ENCODE measurements around the gene TADA2A.
"Not testable (repeated sequence)": the region's sequence is repeated elsewhere in the genome, so short reads cannot be mapped to it uniquely, and the experiment has no call there.

TADA2A gene

DNA sequence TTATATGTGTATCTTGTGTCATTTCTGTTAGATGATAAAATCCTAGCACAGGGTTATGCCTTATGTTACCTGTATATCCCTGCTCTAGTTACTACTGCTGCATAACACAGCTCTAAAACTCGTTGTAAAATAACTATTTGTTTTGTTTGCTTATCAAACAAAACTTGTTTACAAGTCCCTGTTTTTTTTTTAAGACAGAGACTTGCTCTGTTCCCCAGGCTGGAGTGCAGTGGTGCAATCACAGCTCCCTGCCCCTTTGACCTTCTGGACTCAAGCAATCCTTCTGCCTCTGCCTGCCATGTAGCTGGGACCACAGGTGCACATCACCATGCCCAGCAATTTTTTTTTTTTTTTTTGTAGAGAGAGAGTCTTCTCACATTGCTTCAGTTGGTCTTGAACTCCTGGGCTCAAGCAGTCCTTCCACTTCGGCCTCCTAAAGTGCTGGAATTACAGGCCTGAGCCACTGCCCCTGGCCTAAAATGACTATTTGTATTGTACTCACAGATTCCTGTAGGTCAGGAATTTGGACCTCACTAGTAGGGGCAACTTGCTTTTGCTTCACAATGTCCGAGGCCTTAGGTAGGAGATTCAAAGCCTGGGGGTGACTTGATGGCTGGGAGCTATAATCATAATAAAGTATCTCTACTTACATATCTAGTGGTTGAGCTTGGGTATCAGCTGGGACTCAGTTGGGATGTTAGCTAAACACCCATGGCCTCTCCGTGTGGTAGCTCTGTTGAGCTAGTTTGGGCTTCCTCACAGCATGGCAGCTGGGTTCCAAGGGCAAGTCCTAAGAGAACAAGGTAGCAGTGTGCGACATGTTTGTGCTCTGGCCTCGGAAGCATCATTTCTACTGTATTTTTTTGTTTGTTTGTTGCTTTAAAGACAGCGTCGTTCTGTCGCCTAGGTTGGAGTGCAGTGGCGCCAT lies 95.6 kb downstream of the TADA2A start:
- H3K9ac ChIP-seq (ENCODE audit: low read length), result no peak overlapping the region
- H3K36me3 ChIP-seq (ENCODE audit: insufficient read depth, low read length), result no peaks in the 10 kb centered on the region
- H3K4me1 ChIP-seq (ENCODE audit: insufficient read depth, low read length), result no peaks in the 10 kb centered on the region
- no peaks in the 10 kb centered on the region for H3K9me3 ChIP-seq (ENCODE audit: low read length)
- H3K27me3 ChIP-seq (ENCODE audit: control insufficient read depth in 1 of 2, insufficient read depth in 2 of 2, low read length in 2 of 2), result no peaks in the 10 kb centered on the region
- H3K4me3 ChIP-seq (ENCODE audit: low read depth in 1 of 2, low read length in 2 of 2), result no peak overlapping the region
- H3K27ac ChIP-seq (ENCODE audit: low read depth, low read length), result no peak overlapping the region

DNA sequence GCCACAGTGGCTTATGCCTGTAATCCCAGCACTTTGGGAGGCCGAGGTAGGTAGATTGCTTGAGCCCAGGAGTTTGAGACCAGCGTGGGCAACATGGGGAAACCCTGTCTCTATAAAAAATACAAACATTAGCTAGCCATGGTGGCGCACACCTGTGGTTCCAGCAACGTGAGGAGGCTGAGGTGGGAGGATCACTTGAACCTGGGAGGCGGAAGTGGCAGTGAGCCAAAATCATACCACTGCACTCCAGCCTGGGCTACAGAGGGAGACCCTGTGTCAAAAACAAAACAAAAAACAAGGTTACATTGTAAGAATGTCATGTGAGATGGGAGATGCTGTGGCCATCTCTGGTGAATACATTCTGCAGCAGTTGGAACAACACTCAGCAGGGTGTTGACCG lies 96.5 kb downstream of the TADA2A start:
- H3K9me3 ChIP-seq (ENCODE audit: low read length), result no peaks in the 10 kb centered on the region
- no peak overlapping the region for H3K27ac ChIP-seq (ENCODE audit: low read depth, low read length)
- H3K4me3 ChIP-seq (ENCODE audit: low read depth in 1 of 2, low read length in 2 of 2), result no peak overlapping the region
- H3K9ac ChIP-seq (ENCODE audit: low read length), result no peak overlapping the region
- no peaks in the 10 kb centered on the region for H3K4me1 ChIP-seq (ENCODE audit: insufficient read depth, low read length)
- H3K36me3 ChIP-seq (ENCODE audit: insufficient read depth, low read length), result no peaks in the 10 kb centered on the region
- no peaks in the 10 kb centered on the region for H3K27me3 ChIP-seq (ENCODE audit: control insufficient read depth in 1 of 2, insufficient read depth in 2 of 2, low read length in 2 of 2)

DNA sequence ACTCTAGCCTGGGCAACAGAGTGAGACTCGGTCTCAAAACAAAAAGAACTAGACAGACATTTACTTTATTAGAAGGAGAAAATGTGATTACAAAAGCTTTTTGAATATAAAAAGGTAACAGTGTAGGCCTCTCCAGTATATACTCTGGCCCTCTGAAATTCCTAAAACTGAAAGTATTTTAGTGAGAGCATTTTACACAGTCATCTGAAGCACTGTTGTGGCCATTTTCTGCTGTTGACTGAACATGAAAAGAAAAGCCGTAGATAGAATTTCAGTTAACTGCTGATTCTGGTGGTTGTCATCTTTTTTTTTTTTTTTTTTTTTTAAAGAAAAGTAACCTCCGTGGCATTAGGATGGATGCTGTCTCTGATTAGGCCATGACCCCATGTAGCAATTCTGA lies 98.6 kb downstream of the TADA2A start:
- H3K36me3 ChIP-seq (ENCODE audit: insufficient read depth, low read length), result no peaks in the 10 kb centered on the region
- H3K9me3 ChIP-seq (ENCODE audit: low read length), result no peaks in the 10 kb centered on the region
- no peak overlapping the region for H3K27ac ChIP-seq (ENCODE audit: low read depth, low read length)
- H3K4me1 ChIP-seq (ENCODE audit: insufficient read depth, low read length), result no peaks in the 10 kb centered on the region
- H3K9ac ChIP-seq (ENCODE audit: low read length), result no peak overlapping the region
- H3K4me3 ChIP-seq (ENCODE audit: low read depth in 1 of 2, low read length in 2 of 2), result no peak overlapping the region
- H3K27me3 ChIP-seq (ENCODE audit: control insufficient read depth in 1 of 2, insufficient read depth in 2 of 2, low read length in 2 of 2), result no peaks in the 10 kb centered on the region

DNA sequence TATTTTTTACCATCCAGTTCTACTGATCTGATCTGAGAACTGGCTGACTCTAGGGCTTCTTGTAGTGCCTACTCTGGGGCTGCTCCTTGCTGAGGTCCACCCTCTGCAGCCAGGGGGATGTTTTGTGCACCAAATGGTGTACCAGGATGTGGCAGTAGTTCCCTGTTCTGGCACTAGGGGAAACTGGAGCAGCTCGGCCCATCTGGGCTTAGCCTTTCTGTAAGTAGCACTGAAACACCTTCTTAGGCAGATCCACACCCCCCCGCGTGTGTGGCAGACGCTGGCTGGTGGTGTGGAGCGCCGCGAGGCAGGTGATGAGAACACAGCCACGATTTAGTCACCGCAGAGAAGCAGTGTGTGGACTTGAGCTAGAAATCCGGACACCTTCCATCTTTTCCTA lies 100.0 kb downstream of the TADA2A start:
- H3K36me3 ChIP-seq (ENCODE audit: insufficient read depth, low read length), result no peaks in the 10 kb centered on the region
- no peaks in the 10 kb centered on the region for H3K27me3 ChIP-seq (ENCODE audit: control insufficient read depth in 1 of 2, insufficient read depth in 2 of 2, low read length in 2 of 2)
- no peak overlapping the region for H3K9ac ChIP-seq (ENCODE audit: low read length)
- H3K9me3 ChIP-seq (ENCODE audit: low read length), result no peaks in the 10 kb centered on the region
- H3K4me1 ChIP-seq (ENCODE audit: insufficient read depth, low read length), result no peaks in the 10 kb centered on the region
- H3K4me3 ChIP-seq (ENCODE audit: low read depth in 1 of 2, low read length in 2 of 2), result no peak overlapping the region
- H3K27ac ChIP-seq (ENCODE audit: low read depth, low read length), result no peak overlapping the region

DNA sequence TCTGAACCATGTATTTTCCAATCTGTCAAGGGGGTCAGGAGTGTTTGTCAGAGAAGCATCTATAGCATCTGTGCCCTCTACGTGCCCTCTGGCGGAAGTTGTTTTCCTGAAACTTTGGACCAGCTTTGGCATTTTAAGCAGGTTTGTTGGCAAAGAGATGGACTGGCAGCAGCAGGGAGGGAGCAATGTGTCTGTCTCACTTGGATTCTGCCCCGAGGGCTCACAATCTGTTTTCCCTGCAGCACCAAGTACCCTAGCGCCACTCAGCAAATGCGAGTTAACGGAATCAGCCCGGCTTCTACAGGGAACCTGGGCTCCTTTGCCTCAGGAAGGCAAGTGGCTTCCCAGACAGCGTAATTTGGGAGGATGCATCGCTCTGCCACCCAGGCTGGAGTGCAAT lies 100.4 kb downstream of the TADA2A start:
- no peaks in the 10 kb centered on the region for H3K36me3 ChIP-seq (ENCODE audit: insufficient read depth, low read length)
- H3K4me1 ChIP-seq (ENCODE audit: insufficient read depth, low read length), result no peaks in the 10 kb centered on the region
- H3K9ac ChIP-seq (ENCODE audit: low read length), result no peak overlapping the region
- no peak overlapping the region for H3K27ac ChIP-seq (ENCODE audit: low read depth, low read length)
- no peak overlapping the region for H3K4me3 ChIP-seq (ENCODE audit: low read depth in 1 of 2, low read length in 2 of 2)
- no peaks in the 10 kb centered on the region for H3K27me3 ChIP-seq (ENCODE audit: control insufficient read depth in 1 of 2, insufficient read depth in 2 of 2, low read length in 2 of 2)
- H3K9me3 ChIP-seq (ENCODE audit: low read length), result no peaks in the 10 kb centered on the region

DNA sequence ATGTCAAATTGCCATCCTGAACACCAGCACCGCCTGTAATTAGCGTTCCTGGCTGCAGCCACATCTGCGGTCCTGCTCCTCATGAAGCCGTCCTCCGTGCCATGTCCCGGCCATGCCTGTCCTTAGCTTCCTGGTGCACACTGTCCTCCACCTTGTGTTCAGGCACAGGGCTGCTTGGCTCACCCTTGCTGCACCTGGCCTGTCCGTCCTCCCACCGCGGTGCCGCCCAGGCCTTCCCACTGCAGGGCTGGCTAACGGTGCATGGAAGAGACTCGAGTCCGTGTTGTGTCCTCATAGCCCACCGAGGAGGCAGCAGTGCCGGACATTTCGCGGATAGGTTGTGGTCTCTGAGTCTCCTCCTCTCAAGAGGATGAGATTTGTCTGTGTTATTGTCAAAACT lies 103.4 kb downstream of the TADA2A start:
- Histone ChIP-seq H3K27me3 (ENCODE audit: control insufficient read depth in 1 of 2, insufficient read depth in 2 of 2, low read length in 2 of 2) (no peaks in the 10 kb centered on the region), H3K9ac (ENCODE audit: low read length) (no peak overlapping the region), H3K9me3 (ENCODE audit: low read length) (no peaks in the 10 kb centered on the region), H3K4me1 (ENCODE audit: insufficient read depth, low read length) (no peaks in the 10 kb centered on the region), H3K27ac (ENCODE audit: low read depth, low read length) (no peak overlapping the region), H3K4me3 (ENCODE audit: low read depth in 1 of 2, low read length in 2 of 2) (no peak overlapping the region), H3K36me3 (ENCODE audit: insufficient read depth, low read length) (no peaks in the 10 kb centered on the region)

DNA sequence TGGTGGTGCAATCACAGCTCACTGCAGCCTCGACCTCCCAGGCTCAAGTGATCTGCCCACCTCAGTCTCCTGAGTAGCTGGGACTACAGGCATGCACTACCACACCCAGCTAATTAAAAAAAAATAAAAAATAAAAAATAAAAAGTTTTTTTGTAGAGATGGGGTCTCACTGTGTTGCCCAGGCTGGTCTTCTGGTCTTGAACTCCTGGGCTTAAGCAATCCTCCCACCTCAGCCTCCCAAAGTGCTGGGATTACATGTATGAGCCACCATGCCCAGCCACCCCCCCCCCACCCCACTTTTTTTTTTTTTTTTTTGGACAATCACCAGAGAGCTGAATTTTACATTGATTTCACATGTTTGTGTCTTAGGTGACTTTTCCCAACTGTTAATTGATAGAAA lies 105.0 kb downstream of the TADA2A start:
- H3K4me3 ChIP-seq (ENCODE audit: low read depth in 1 of 2, low read length in 2 of 2), result not testable (repeated sequence)

DNA sequence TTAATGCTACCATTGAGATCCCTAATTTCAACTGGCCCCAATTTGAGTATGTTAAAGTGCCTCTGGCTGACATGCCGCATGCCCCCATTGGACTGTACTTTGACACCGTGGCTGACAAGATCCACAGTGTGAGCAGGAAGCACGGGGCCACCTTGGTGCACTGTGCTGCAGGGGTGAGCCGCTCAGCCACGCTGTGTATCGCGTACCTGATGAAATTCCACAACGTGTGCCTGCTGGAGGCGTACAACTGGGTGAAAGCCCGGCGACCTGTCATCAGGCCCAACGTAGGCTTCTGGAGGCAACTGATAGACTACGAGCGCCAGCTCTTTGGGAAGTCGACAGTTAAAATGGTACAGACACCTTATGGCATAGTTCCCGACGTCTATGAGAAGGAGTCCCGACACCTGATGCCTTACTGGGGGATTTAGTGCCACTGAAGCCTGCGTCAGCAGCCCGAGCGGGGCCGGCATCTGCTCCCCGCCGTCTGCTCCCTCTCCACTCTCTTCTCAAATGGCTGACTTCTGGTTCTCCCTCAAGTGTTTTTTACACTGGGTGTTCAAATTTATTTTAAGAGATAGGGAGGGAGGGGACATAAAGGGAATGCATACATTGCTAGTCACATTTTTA lies 105.9 kb downstream of the TADA2A start:
- Histone ChIP-seq H3K27ac (ENCODE audit: low read depth, low read length) (no peak overlapping the region), H3K4me1 (ENCODE audit: insufficient read depth, low read length) (no peaks in the 10 kb centered on the region), H3K27me3 (ENCODE audit: control insufficient read depth in 1 of 2, insufficient read depth in 2 of 2, low read length in 2 of 2) (no peaks in the 10 kb centered on the region), H3K36me3 (ENCODE audit: insufficient read depth, low read length) (peaks cover 5% of the 10 kb centered on the region), H3K9ac (ENCODE audit: low read length) (no peak overlapping the region), H3K4me3 (ENCODE audit: low read depth in 1 of 2, low read length in 2 of 2) (no peak overlapping the region), H3K9me3 (ENCODE audit: low read length) (no peaks in the 10 kb centered on the region)

More for the DNA sequence above, 105.0 kb downstream of the TADA2A start:
- not testable (repeated sequence) for H3K36me3 ChIP-seq (ENCODE audit: insufficient read depth, low read length); H3K27ac ChIP-seq (ENCODE audit: low read depth, low read length); H3K4me1 ChIP-seq (ENCODE audit: insufficient read depth, low read length); H3K27me3 ChIP-seq (ENCODE audit: control insufficient read depth in 1 of 2, insufficient read depth in 2 of 2, low read length in 2 of 2); H3K9me3 ChIP-seq (ENCODE audit: low read length); H3K9ac ChIP-seq (ENCODE audit: low read length)

DNA sequence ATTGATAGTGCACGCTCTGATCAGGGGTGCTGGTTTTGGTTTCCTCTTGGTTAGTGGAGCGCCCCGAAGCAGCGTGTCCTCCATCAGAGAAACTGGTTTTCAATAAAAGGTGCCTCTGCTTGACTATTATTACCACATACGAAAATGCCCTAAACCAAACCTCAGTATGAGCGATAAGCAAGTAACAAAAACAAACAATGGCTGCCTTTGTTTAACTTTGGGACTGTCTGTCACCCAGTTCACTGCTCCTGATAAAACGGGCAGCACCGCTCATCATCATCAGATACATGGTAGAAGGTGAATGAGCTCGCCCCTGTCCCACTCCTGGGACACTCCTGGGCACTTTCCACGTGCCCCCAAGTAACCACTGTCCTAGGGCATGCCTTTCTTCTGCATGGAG lies 107.0 kb downstream of the TADA2A start:
- Histone ChIP-seq H3K9me3 (ENCODE audit: low read length) (no peaks in the 10 kb centered on the region), H3K4me1 (ENCODE audit: insufficient read depth, low read length) (no peaks in the 10 kb centered on the region), H3K27me3 (ENCODE audit: control insufficient read depth in 1 of 2, insufficient read depth in 2 of 2, low read length in 2 of 2) (no peaks in the 10 kb centered on the region), H3K27ac (ENCODE audit: low read depth, low read length) (no peak overlapping the region), H3K4me3 (ENCODE audit: low read depth in 1 of 2, low read length in 2 of 2) (no peak overlapping the region), H3K36me3 (ENCODE audit: insufficient read depth, low read length) (peaks cover 17% of the 10 kb centered on the region), H3K9ac (ENCODE audit: low read length) (no peak overlapping the region)

DNA sequence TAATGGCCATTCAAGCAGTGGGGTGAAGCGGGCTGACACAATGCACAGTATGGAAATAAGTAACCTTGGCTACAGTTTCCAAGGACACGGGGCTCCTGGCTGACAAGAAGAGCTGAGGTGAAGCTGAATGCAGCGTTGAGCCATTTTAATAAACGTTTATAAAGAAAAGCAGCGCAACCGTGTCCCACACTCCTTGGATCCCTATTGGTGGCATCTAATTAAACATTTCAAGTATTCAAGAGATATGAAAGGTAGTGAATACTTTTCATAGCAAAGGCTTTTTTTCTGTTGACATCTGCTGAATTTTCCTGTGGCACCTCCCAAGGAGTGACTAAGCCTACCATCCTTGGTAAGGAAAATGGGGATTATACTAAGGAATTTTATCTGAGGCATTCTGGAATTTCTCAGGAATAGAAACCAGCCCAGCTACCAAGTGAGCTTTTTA lies 109.5 kb downstream of the TADA2A start:
- Histone ChIP-seq H3K4me3 (ENCODE audit: low read depth in 1 of 2, low read length in 2 of 2) (no peak overlapping the region), H3K36me3 (ENCODE audit: insufficient read depth, low read length) (peaks cover 38% of the 10 kb centered on the region), H3K27ac (ENCODE audit: low read depth, low read length) (no peak overlapping the region), H3K27me3 (ENCODE audit: control insufficient read depth in 1 of 2, insufficient read depth in 2 of 2, low read length in 2 of 2) (no peaks in the 10 kb centered on the region), H3K9ac (ENCODE audit: low read length) (no peak overlapping the region), H3K4me1 (ENCODE audit: insufficient read depth, low read length) (no peaks in the 10 kb centered on the region), H3K9me3 (ENCODE audit: low read length) (no peaks in the 10 kb centered on the region)

DNA sequence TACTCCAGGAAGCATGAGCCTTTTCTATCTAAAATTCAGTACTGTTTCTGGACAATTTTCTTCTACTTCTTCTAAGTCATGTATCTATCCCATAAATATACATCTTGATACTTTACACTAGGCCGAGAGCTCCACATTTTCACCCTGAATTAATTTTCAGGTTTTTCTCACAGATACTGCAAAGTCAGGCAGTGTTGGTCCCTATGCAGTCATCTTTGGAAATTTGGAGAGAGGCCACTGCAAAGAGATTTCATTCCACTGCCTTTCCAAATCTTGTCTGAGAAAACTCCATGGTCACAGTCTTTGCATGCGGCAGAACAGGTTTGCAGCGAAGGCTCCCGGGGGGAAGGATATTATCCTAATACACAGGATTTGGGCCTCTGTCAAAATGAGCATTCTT lies 111.2 kb downstream of the TADA2A start:
- Histone ChIP-seq H3K9ac (ENCODE audit: low read length) (no peak overlapping the region), H3K36me3 (ENCODE audit: insufficient read depth, low read length) (peaks cover 38% of the 10 kb centered on the region), H3K27ac (ENCODE audit: low read depth, low read length) (no peak overlapping the region), H3K9me3 (ENCODE audit: low read length) (no peaks in the 10 kb centered on the region), H3K4me1 (ENCODE audit: insufficient read depth, low read length) (no peaks in the 10 kb centered on the region), H3K27me3 (ENCODE audit: control insufficient read depth in 1 of 2, insufficient read depth in 2 of 2, low read length in 2 of 2) (no peaks in the 10 kb centered on the region), H3K4me3 (ENCODE audit: low read depth in 1 of 2, low read length in 2 of 2) (no peak overlapping the region)

DNA sequence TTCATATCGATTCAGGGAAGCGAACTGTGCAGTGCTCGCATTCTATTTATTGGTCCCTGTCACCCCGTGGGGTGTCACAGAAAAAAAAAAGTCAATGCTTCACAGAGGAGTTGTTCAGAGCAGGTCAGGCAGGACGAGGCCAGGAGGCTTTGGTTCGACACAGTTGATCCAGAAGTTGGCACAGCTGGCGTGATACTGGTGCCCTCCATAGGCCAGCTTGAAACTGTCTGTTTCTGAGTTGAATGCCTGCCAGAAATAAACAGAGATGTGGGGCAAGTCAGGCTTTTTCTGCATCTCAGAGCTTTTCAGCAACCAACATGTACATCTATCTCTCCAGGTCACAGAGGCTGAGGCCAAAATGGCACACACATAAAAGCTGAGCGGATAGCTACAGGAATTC lies 112.1 kb downstream of the TADA2A start:
- Histone ChIP-seq H3K4me1 (ENCODE audit: insufficient read depth, low read length) (no peaks in the 10 kb centered on the region), H3K9me3 (ENCODE audit: low read length) (no peaks in the 10 kb centered on the region), H3K36me3 (ENCODE audit: insufficient read depth, low read length) (peaks cover 43% of the 10 kb centered on the region), H3K9ac (ENCODE audit: low read length) (no peak overlapping the region), H3K27ac (ENCODE audit: low read depth, low read length) (no peak overlapping the region), H3K27me3 (ENCODE audit: control insufficient read depth in 1 of 2, insufficient read depth in 2 of 2, low read length in 2 of 2) (no peaks in the 10 kb centered on the region), H3K4me3 (ENCODE audit: low read depth in 1 of 2, low read length in 2 of 2) (no peak overlapping the region)
